HEK293 (cell line): ENCODE data around the gene RAD51.

Source experiments
- BCL11A ChIP-seq: fragments of 450-650 bp; formaldehyde crosslinking; IDR thresholded peaks from 2 replicates; pipeline ENCODE4 v1.5.1; 2016; ENCODE audit warnings: low read depth, missing biosample characterization, missing genetic modification characterization
- KLF10 ChIP-seq: fragments of 450-650 bp; IDR thresholded peaks from 2 replicates; pipeline ENCODE4 v1.5.1; 2018; ENCODE audit warnings: missing biosample characterization, mild to moderate bottlenecking, missing genetic modification characterization
- KLF9 ChIP-seq: fragments of 450-650 bp; formaldehyde crosslinking; IDR thresholded peaks from 2 replicates; pipeline ENCODE4 v1.5.1; 2016; ENCODE audit warnings: missing biosample characterization, missing genetic modification characterization, low read depth
- TRIM28 ChIP-seq: IDR thresholded peaks from 2 replicates; pipeline ENCODE4 v1.6.1; 2011; ENCODE audit warnings: low read length, control low read depth, borderline replicate concordance
- ZBTB17 ChIP-seq: fragments of 450-650 bp; formaldehyde crosslinking; IDR thresholded peaks from 2 replicates; pipeline ENCODE4 v1.5.1; 2016; ENCODE audit warnings: missing biosample characterization, missing genetic modification characterization
- ZNF114 ChIP-seq: fragments of 450-650 bp; formaldehyde crosslinking; IDR thresholded peaks from 2 replicates; pipeline ENCODE4 v1.5.0; 2017; ENCODE audit warnings: missing biosample characterization, missing genetic modification characterization
- ZNF121 ChIP-seq: fragments of 450-650 bp; formaldehyde crosslinking; IDR thresholded peaks from 2 replicates; pipeline ENCODE4 v1.5.1; 2016; ENCODE audit warnings: missing biosample characterization, missing genetic modification characterization
- ZNF23 ChIP-seq: fragments of 450-650 bp; formaldehyde crosslinking; IDR thresholded peaks from 2 replicates; pipeline ENCODE4 v1.5.1; 2016; ENCODE audit warnings: missing biosample characterization, missing genetic modification characterization, borderline replicate concordance
- ZNF561 ChIP-seq: fragments of 450-650 bp; IDR thresholded peaks from 2 replicates; pipeline ENCODE4 v1.5.1; 2018; ENCODE audit warnings: missing biosample characterization, missing genetic modification characterization, borderline replicate concordance
- ZNF776 ChIP-seq: fragments of 450-650 bp; formaldehyde crosslinking; IDR thresholded peaks from 2 replicates; pipeline ENCODE4 v1.5.0; 2017; ENCODE audit warnings: missing biosample characterization, missing genetic modification characterization, borderline replicate concordance
- TF ChIP-seq, protein P1 (sequence below): fragments of 450-650 bp; formaldehyde crosslinking; IDR thresholded peaks from 2 replicates; pipeline ENCODE4 v1.5.1; 2016; ENCODE audit warnings: missing biosample characterization, missing genetic modification characterization
- TF ChIP-seq, protein P2 (sequence below): fragments of 450-650 bp; IDR thresholded peaks from 2 replicates; pipeline ENCODE4 v1.5.1; 2018; ENCODE audit warnings: missing biosample characterization, missing genetic modification characterization
- TF ChIP-seq, protein P3 (sequence below): fragments of 450-650 bp; formaldehyde crosslinking; IDR thresholded peaks from 2 replicates; pipeline ENCODE4 v1.5.1; 2016; ENCODE audit warnings: missing biosample characterization, missing genetic modification characterization
- TF ChIP-seq, protein P4 (sequence below): fragments of 450-650 bp; formaldehyde crosslinking; conservative IDR thresholded peaks from 2 replicates; pipeline ENCODE4 v1.5.1; 2016; ENCODE audit warnings: low read depth, missing biosample characterization, missing genetic modification characterization

DNA sequence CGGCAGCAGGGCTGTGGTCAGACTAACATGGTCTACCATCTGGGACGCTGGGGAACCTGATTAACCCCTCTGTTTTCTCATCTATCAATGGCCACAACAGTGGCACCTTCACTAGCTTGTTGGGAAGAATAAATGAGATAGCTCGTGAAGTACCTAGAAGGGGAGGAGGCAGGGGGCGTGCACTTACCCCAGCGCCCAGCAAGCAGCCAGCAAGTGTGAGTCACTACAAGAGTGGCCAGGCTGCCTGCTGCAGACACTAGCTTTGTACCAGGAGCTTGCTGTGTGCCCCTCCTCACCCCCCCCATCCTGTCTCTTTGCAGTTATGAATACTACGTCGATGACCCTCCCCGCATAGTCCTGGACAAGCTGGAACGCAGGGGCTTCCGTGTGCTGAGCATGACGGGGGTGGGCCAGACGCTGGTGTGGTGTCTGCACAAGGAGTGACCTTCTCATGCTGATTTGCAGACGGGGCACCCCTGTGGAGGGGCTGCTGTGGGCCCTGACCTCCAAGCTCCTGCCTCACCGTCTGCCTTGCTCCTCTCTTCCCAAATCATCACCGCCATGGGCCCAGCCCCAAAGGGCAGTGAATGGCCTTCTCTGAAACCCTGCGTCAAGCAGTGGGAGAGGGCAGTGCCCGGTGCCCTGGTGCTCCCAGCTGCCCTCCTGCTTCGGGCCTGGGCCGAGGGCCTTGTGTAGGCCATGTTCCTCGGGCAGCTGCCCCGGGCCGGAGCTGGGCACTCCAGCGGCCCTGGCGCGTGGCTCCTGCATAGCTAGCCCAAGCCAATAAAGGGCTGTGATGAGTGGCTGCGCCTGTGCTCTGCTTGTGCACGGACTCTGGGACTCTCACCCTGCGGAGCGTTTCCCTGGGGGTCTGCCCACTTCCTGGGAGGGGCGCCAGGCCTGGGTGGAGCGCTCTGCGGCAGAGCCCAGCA is 72.2 kb downstream of the RAD51 start:
- TF ChIP-seq TRIM28 (no peak), ZNF23 (tag by site-specific recombination) (no peak), KLF9 (tag by site-specific recombination) (peak; percentile 26; the same call in 1 of the 2 replicates), ZNF114 (tag by site-specific recombination) (no peak), BCL11A (tag by site-specific recombination) (no peak), ZNF561 (tag by site-specific recombination) (no peak), ZNF776 (tag by site-specific recombination) (no peak), KLF10 (tag by site-specific recombination) (no peak), ZNF121 (no peak), ZBTB17 (tag by site-specific recombination) (no peak)
- TF ChIP-seq, protein P1, sequence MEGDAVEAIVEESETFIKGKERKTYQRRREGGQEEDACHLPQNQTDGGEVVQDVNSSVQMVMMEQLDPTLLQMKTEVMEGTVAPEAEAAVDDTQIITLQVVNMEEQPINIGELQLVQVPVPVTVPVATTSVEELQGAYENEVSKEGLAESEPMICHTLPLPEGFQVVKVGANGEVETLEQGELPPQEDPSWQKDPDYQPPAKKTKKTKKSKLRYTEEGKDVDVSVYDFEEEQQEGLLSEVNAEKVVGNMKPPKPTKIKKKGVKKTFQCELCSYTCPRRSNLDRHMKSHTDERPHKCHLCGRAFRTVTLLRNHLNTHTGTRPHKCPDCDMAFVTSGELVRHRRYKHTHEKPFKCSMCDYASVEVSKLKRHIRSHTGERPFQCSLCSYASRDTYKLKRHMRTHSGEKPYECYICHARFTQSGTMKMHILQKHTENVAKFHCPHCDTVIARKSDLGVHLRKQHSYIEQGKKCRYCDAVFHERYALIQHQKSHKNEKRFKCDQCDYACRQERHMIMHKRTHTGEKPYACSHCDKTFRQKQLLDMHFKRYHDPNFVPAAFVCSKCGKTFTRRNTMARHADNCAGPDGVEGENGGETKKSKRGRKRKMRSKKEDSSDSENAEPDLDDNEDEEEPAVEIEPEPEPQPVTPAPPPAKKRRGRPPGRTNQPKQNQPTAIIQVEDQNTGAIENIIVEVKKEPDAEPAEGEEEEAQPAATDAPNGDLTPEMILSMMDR, result no peak
- TF ChIP-seq, protein P2, sequence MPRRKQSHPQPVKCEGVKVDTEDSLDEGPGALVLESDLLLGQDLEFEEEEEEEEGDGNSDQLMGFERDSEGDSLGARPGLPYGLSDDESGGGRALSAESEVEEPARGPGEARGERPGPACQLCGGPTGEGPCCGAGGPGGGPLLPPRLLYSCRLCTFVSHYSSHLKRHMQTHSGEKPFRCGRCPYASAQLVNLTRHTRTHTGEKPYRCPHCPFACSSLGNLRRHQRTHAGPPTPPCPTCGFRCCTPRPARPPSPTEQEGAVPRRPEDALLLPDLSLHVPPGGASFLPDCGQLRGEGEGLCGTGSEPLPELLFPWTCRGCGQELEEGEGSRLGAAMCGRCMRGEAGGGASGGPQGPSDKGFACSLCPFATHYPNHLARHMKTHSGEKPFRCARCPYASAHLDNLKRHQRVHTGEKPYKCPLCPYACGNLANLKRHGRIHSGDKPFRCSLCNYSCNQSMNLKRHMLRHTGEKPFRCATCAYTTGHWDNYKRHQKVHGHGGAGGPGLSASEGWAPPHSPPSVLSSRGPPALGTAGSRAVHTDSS (tag by site-specific recombination), result no peak
- TF ChIP-seq, protein P3, sequence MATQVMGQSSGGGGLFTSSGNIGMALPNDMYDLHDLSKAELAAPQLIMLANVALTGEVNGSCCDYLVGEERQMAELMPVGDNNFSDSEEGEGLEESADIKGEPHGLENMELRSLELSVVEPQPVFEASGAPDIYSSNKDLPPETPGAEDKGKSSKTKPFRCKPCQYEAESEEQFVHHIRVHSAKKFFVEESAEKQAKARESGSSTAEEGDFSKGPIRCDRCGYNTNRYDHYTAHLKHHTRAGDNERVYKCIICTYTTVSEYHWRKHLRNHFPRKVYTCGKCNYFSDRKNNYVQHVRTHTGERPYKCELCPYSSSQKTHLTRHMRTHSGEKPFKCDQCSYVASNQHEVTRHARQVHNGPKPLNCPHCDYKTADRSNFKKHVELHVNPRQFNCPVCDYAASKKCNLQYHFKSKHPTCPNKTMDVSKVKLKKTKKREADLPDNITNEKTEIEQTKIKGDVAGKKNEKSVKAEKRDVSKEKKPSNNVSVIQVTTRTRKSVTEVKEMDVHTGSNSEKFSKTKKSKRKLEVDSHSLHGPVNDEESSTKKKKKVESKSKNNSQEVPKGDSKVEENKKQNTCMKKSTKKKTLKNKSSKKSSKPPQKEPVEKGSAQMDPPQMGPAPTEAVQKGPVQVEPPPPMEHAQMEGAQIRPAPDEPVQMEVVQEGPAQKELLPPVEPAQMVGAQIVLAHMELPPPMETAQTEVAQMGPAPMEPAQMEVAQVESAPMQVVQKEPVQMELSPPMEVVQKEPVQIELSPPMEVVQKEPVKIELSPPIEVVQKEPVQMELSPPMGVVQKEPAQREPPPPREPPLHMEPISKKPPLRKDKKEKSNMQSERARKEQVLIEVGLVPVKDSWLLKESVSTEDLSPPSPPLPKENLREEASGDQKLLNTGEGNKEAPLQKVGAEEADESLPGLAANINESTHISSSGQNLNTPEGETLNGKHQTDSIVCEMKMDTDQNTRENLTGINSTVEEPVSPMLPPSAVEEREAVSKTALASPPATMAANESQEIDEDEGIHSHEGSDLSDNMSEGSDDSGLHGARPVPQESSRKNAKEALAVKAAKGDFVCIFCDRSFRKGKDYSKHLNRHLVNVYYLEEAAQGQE (tag by site-specific recombination), result no peak
- TF ChIP-seq, protein P4, sequence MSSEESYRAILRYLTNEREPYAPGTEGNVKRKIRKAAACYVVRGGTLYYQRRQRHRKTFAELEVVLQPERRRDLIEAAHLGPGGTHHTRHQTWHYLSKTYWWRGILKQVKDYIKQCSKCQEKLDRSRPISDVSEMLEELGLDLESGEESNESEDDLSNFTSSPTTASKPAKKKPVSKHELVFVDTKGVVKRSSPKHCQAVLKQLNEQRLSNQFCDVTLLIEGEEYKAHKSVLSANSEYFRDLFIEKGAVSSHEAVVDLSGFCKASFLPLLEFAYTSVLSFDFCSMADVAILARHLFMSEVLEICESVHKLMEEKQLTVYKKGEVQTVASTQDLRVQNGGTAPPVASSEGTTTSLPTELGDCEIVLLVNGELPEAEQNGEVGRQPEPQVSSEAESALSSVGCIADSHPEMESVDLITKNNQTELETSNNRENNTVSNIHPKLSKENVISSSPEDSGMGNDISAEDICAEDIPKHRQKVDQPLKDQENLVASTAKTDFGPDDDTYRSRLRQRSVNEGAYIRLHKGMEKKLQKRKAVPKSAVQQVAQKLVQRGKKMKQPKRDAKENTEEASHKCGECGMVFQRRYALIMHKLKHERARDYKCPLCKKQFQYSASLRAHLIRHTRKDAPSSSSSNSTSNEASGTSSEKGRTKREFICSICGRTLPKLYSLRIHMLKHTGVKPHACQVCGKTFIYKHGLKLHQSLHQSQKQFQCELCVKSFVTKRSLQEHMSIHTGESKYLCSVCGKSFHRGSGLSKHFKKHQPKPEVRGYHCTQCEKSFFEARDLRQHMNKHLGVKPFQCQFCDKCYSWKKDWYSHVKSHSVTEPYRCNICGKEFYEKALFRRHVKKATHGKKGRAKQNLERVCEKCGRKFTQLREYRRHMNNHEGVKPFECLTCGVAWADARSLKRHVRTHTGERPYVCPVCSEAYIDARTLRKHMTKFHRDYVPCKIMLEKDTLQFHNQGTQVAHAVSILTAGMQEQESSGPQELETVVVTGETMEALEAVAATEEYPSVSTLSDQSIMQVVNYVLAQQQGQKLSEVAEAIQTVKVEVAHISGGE (tag by site-specific recombination), result no peak
